DOHH2 (cell line): ENCODE data around the gene FANCC.

ENCODE experiments used
- H3F3A ChIP-seq: fragments of 200-600 bp; sonication (generic), shearing (Covaris generic); 2 replicates; pipeline ENCODE4 v1.6.0; 2016; ENCODE audit warnings: antibody characterized with exemption, mild to moderate bottlenecking; ENCODE audit not compliant: control insufficient read depth, insufficient read depth
- H3K27ac ChIP-seq: fragments of 200-600 bp; sonication (generic); 2 replicates; pipeline ENCODE4 v1.5.1; 2014; ENCODE audit warnings: low read depth, mild to moderate bottlenecking, low read length, moderate library complexity
- H3K27me3 ChIP-seq: fragments of 200-600 bp; sonication (generic); 2 replicates; pipeline ENCODE4 v1.6.1; 2014; ENCODE audit warnings: mild to moderate bottlenecking, low read length, mixed read lengths; ENCODE audit not compliant: control insufficient read depth
- H3K36me3 ChIP-seq: fragments of 200-600 bp; sonication (generic); 2 replicates; pipeline ENCODE4 v1.6.1; 2014; ENCODE audit warnings: mild to moderate bottlenecking, low read length, moderate library complexity, mixed read lengths; ENCODE audit not compliant: control insufficient read depth
- H3K4me1 ChIP-seq: fragments of 200-600 bp; sonication (generic); 2 replicates; pipeline ENCODE4 v1.6.1; 2014; ENCODE audit warnings: mild to moderate bottlenecking, low read length, mixed read lengths; ENCODE audit not compliant: control insufficient read depth
- H3K4me2 ChIP-seq: fragments of 200-600 bp; sonication (generic); 2 replicates; pipeline ENCODE4 v1.6.0; 2014; ENCODE audit warnings: mild to moderate bottlenecking, low read length, moderate library complexity
- H3K4me3 ChIP-seq: fragments of 200-600 bp; sonication (generic); 2 replicates; pipeline ENCODE4 v1.5.1; 2014; ENCODE audit warnings: mild to moderate bottlenecking, low read length, mixed read lengths
- H3K79me2 ChIP-seq: fragments of 200-600 bp; sonication (generic); 2 replicates; pipeline ENCODE4 v1.6.1; 2014; ENCODE audit warnings: mild to moderate bottlenecking, low read length, mixed read lengths; ENCODE audit not compliant: control insufficient read depth
- H3K9me2 ChIP-seq: fragments of 200-600 bp; sonication (generic); replicated peaks from 2 replicates; pipeline ENCODE4 v1.6.1; 2014; ENCODE audit warnings: mild to moderate bottlenecking, low read length, mixed read lengths; ENCODE audit not compliant: control insufficient read depth
- H3K9me3 ChIP-seq: fragments of 200-600 bp; sonication (generic); 2 replicates; pipeline ENCODE4 v1.6.1; 2014; ENCODE audit warnings: antibody characterized with exemption, low read length, mixed read lengths; ENCODE audit not compliant: control insufficient read depth, insufficient read depth
- H4K20me1 ChIP-seq: fragments of 200-600 bp; sonication (generic); 2 replicates; pipeline ENCODE4 v1.6.0; 2014; ENCODE audit warnings: low read depth, mild to moderate bottlenecking, antibody characterized with exemption, low read length, moderate library complexity; ENCODE audit not compliant: control insufficient read depth, insufficient read depth
- CTCF ChIP-seq: fragments of 200-600 bp; sonication (generic); IDR thresholded peaks from one replicate; pipeline ENCODE4 v1.5.1; 2014; ENCODE audit warnings: antibody characterized with exemption, mild to moderate bottlenecking, low read depth, low read length; ENCODE audit not compliant: poor library complexity, severe bottlenecking
- EZH2phosphoT487 ChIP-seq: fragments of 200-600 bp; sonication (generic); IDR thresholded peaks from 2 replicates; pipeline ENCODE4 v1.6.1; 2017; ENCODE audit warnings: borderline replicate concordance, mild to moderate bottlenecking, antibody characterized with exemption, low read length, moderate library complexity, mixed read lengths

Gene FANCC

GRCh38 chr9:95261890-95262289 is 55.6 kb downstream of the FANCC start:
- Histone ChIP-seq H3K79me2 (peaks cover 53% of the 10 kb centered on the region), H3K4me3 (no peak overlapping the region), H4K20me1 (peaks cover 1% of the 10 kb centered on the region; the same call in 1 of the 2 replicates), H3F3A (no peaks in the 10 kb centered on the region), H3K36me3 (no peaks in the 10 kb centered on the region), H3K27ac (no peak overlapping the region), H3K9me3 (no peaks in the 10 kb centered on the region), H3K4me1 (peaks cover 32% of the 10 kb centered on the region), H3K9me2 (no peaks in the 10 kb centered on the region), H3K4me2 (no peak overlapping the region), H3K27me3 (no peaks in the 10 kb centered on the region)
- TF ChIP-seq CTCF, result no peak
- no peak for TF ChIP-seq EZH2phosphoT487

DNA sequence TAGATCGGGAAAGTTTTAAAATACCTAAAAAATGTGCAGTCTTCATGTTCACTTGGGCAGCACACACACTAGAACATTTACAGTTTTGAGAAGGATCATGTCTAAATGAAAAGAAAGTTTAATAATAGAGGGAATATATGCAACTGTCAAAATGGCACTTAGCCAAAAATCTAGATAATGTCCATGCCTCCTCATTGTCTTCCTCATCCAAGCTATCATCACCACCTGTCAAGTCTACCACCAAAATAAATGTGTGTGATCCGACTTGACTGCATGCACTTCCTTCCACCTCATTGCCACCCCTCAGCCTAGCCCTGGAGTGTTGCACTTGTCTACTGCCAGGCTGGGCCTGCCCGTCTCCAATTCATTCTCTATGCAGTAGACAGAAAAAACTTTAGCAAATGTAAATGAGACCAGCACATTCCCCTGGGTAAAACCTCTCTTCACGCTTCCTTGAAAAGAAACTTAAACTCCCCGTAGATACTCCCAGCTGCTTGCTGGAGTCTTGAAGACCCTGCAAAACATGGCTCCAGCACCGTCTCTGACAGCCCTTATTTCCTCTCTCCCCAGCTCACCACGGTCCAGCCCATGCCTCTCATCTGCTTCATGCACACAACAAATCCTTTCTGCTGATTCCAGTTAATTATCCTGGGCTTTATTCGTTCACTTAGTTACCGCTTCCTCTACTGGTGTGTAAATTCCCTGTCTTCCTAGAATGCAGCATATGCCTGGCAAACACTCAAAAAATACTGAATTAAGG is 66.9 kb downstream of the FANCC start:
- H3K36me3 ChIP-seq, result peaks cover 18% of the 10 kb centered on the region
- H3K9me3 ChIP-seq, result no peaks in the 10 kb centered on the region
- no peaks in the 10 kb centered on the region for H3K79me2 ChIP-seq
- no peaks in the 10 kb centered on the region for H3F3A ChIP-seq
- peaks cover 7% of the 10 kb centered on the region for H3K4me1 ChIP-seq
- no peak overlapping the region for H3K4me3 ChIP-seq
- no peaks in the 10 kb centered on the region for H3K9me2 ChIP-seq
- TF ChIP-seq EZH2phosphoT487 (no peak), CTCF (no peak)
- no peak overlapping the region for H3K27ac ChIP-seq
- H4K20me1 ChIP-seq, result no peaks in the 10 kb centered on the region
- H3K4me2 ChIP-seq, result peak overlapping the region; percentile 10; the same call in 1 of the 2 replicates
- H3K27me3 ChIP-seq, result no peaks in the 10 kb centered on the region

- Histone ChIP-seq H3K36me3 (peaks cover 18% of the 10 kb centered on the region), H4K20me1 (no peaks in the 10 kb centered on the region), H3K4me1 (peaks cover 7% of the 10 kb centered on the region), H3K9me2 (no peaks in the 10 kb centered on the region), H3K27ac (no peak overlapping the region), H3K79me2 (no peaks in the 10 kb centered on the region), H3K4me2 (no peak overlapping the region), H3K27me3 (no peaks in the 10 kb centered on the region), H3F3A (no peaks in the 10 kb centered on the region), H3K9me3 (no peaks in the 10 kb centered on the region), H3K4me3 (no peak overlapping the region)
- TF ChIP-seq CTCF (no peak), EZH2phosphoT487 (no peak)
Observed at GRCh38 chr9:95249986-95250385, 67.5 kb downstream of the FANCC start.
